K562 (cell line): ENCODE results near the gene KMT2C. TPM values are rescaled to one million over a fixed set of nuclear protein-coding genes. Genes with fewer than 3 reads are reported as not detected.
A peak's percentile ranks its signal among the peaks of the same experiment; 100 is the strongest.

Experiments
- ATAC-seq: fragments of 200-7000 bp; cut with Tn5 transposase; 3 replicates; pipeline ENCODE4 v1.9.1; 2020; ENCODE audit warnings: moderate library complexity
- BruUV-seq: library from RNA; stranded (reverse); fragments of 400-500 nt; replicated peaks from 2 replicates; lab custom pipeline; 2021; lab: Mats Ljungman, UMichigan
- CTCF ChIA-PET: fragments of 300-600 bp; formaldehyde crosslinking; extraction: SDS; loops from one replicate; lab custom pipeline; 2021; ENCODE audit warnings: low intra/inter-chr PET ratio; lab: Yijun Ruan, JAX
- POLR2A ChIA-PET: fragments of 300-600, 350-650 bp; sonication (Branson Sonifier 250); formaldehyde crosslinking; extraction: SDS; loops from one replicate; lab custom pipeline; 2021; ENCODE audit warnings: antibody characterized with exemption, inconsistent platforms; lab: Yijun Ruan, JAX
- DNase-seq, 4 experiments: peaks; one replicate each; pipeline versions ENCODE4 v3.0.0 to v3.0.0-alpha.2; 2011 to 2018; ENCODE audit warnings: low spot score in 3 of 4, mixed read lengths in 3 of 4; ENCODE audit errors: extremely low read depth in 1 of 4
- FAIRE-seq: peaks from 2 replicates; lab custom pipeline; 2011; peaks lifted over from hg19 to GRCh38; lab: Jason Lieb, UNC
- H2AFZ ChIP-seq: 2 replicates; pipeline ENCODE4 v1.6.0; 2011; ENCODE audit warnings: low read depth, low read length, control low read depth, inconsistent platforms
- H3K27ac ChIP-seq: fragments of 200-600 bp; 3 replicates; pipeline ENCODE4 v1.8.0; 2011; ENCODE audit warnings: low read depth, mild to moderate bottlenecking, control low read depth, inconsistent platforms, low read length, moderate library complexity, mixed read lengths; ENCODE audit errors: extremely low read depth
- H3K27me3 ChIP-seq, 2 experiments: fragments of 300-600 bp in 1 of 2; 2 replicates in 1 of 2; 3 replicates in 1 of 2; pipeline versions ENCODE4 v1.6.0 to v1.8.0; 2011; ENCODE audit warnings: inconsistent platforms in 2 of 2, low read length in 2 of 2, mild to moderate bottlenecking in 1 of 2, mixed read lengths in 1 of 2, moderate library complexity in 1 of 2; ENCODE audit not compliant: control insufficient read depth in 2 of 2, insufficient read depth in 2 of 2
- H3K36me3 ChIP-seq: fragments of 300-600 bp; 3 replicates; pipeline ENCODE4 v1.8.0; 2011; ENCODE audit warnings: mild to moderate bottlenecking, low read length, inconsistent platforms; ENCODE audit not compliant: control insufficient read depth, insufficient read depth
- H3K4me1 ChIP-seq, 2 experiments: fragments of 200-600 bp in 1 of 2; replicated peaks in 1 of 2; 2 replicates in 1 of 2; 3 replicates in 1 of 2; pipeline versions ENCODE4 v1.5.1 to v1.8.0; 2011; ENCODE audit warnings: inconsistent platforms in 2 of 2, low read length in 2 of 2, mild to moderate bottlenecking in 1 of 2, mixed read lengths in 1 of 2, moderate library complexity in 1 of 2; ENCODE audit not compliant: control insufficient read depth in 2 of 2, insufficient read depth in 2 of 2
- H3K4me2 ChIP-seq: 2 replicates; pipeline ENCODE4 v1.6.1; 2011; ENCODE audit warnings: low read length, control low read depth, inconsistent platforms, mixed read lengths; ENCODE audit not compliant: insufficient read depth
- H3K4me3 ChIP-seq: fragments of 200-600 bp; sonication (generic), shearing (Covaris generic); 2 replicates; pipeline ENCODE4 v1.5.1; 2016; ENCODE audit warnings: control low read depth, inconsistent platforms
- H3K79me2 ChIP-seq: fragments of 200-600 bp; 3 replicates; pipeline ENCODE4 v1.8.0; 2011; ENCODE audit warnings: low read length, inconsistent platforms; ENCODE audit not compliant: control insufficient read depth, insufficient read depth
- H3K9ac ChIP-seq, 2 experiments: 2 replicates each; pipeline versions ENCODE4 v1.6.0 to v1.6.1; 2011; ENCODE audit warnings: low read depth in 2 of 2, low read length in 2 of 2, control low read depth in 1 of 2, inconsistent platforms in 1 of 2, mild to moderate bottlenecking in 1 of 2, mixed read lengths in 1 of 2; ENCODE audit not compliant: insufficient read depth in 1 of 2
- H3K9me1 ChIP-seq: one replicate; pipeline ENCODE4 v1.6.0; 2011; ENCODE audit warnings: inconsistent platforms, mild to moderate bottlenecking, low read length, moderate library complexity; ENCODE audit not compliant: control insufficient read depth, insufficient read depth
- H3K9me3 ChIP-seq: replicated peaks from 2 replicates; pipeline ENCODE4 v1.5.1; 2011; ENCODE audit warnings: low read depth, low read length, inconsistent platforms; ENCODE audit not compliant: control insufficient read depth, insufficient read depth
- H4K20me1 ChIP-seq: replicated peaks from 2 replicates; pipeline ENCODE4 v1.6.1; 2011; ENCODE audit warnings: low read length, inconsistent platforms, mixed read lengths; ENCODE audit not compliant: control insufficient read depth, insufficient read depth
- ETV5 ChIP-seq: sonication (generic); formaldehyde crosslinking; IDR thresholded peaks from 2 replicates; pipeline ENCODE4 v1.4.0; 2020; ENCODE audit warnings: low read depth, mild to moderate bottlenecking, missing genetic modification reagents
- HDAC8 ChIP-seq: fragments of 450-650 bp; IDR thresholded peaks from 2 replicates; pipeline ENCODE4 v1.6.1; 2016; ENCODE audit warnings: mild to moderate bottlenecking, missing genetic modification characterization, moderate library complexity, missing compliant biosample characterization
- KLF10 ChIP-seq: fragments of 250-450 bp; sonication (Bioruptor Pico); IDR thresholded peaks from 2 replicates; pipeline ENCODE4 v1.6.1; 2021; ENCODE audit warnings: matching md5 sums
- RBM22 ChIP-seq: fragments of 200-400 bp; formaldehyde crosslinking; IDR thresholded peaks from 2 replicates; pipeline ENCODE4 v1.6.1; 2018; ENCODE audit warnings: low read length, low read depth; ENCODE audit not compliant: poor library complexity, severe bottlenecking
- SAFB2 ChIP-seq: fragments of 200-400 bp; formaldehyde crosslinking; IDR thresholded peaks from 2 replicates; pipeline ENCODE4 v1.6.1; 2018; ENCODE audit warnings: borderline replicate concordance, low read length, low read depth, moderate library complexity; ENCODE audit not compliant: severe bottlenecking
- ZFP1 ChIP-seq: fragments of 450-650 bp; formaldehyde crosslinking; IDR thresholded peaks from 2 replicates; pipeline ENCODE4 v1.4.0; 2020; ENCODE audit warnings: mild to moderate bottlenecking, mixed read lengths
- ZNF140 ChIP-seq: fragments of 250-450 bp; sonication (Bioruptor Pico); IDR thresholded peaks from 2 replicates; pipeline ENCODE4 v1.8.0; 2021; ENCODE audit warnings: moderate library complexity, mild to moderate bottlenecking, inconsistent platforms
- ZNF592 ChIP-seq: fragments of 450-650 bp; IDR thresholded peaks from 2 replicates; pipeline ENCODE4 v1.6.1; 2017; ENCODE audit warnings: antibody characterized with exemption, mild to moderate bottlenecking
- WGBS: fragments of 100-300 bp; shearing (Covaris generic); methylation state at CpG from one replicate; pipeline ENCODE4 v1.1.6; 2016; ENCODE audit warnings: low coverage, mixed read lengths; ENCODE audit not compliant: insufficient coverage; ENCODE audit errors: missing lambda C conversion rate; 5-methylcytosine and 5-hydroxymethylcytosine counted together
- in situ Hi-C: fragments of 300-500 bp; cut with MboI; formaldehyde crosslinking; loops from 4 replicates; pipeline ENCODE4 v1.15.0; 2018; ENCODE audit warnings: inconsistent platforms, mixed read lengths
- intact Hi-C: fragments of 100-400 bp; cut with micrococcal nuclease; formaldehyde crosslinking; loops from 2 replicates; pipeline ENCODE4 v1.14.2; 2022
- polyA plus RNA-seq, 8 experiments: library from polyadenylated mRNA; depleted of rRNA in 4 of 8; stranded (reverse) in 5 of 8; unstranded in 3 of 8; fragments of >200 nt; fragmentation: Nextera tagmentation in 2 of 8; fragmentation: Illumina TruSeq in 1 of 8; extraction: Ambion mirVana in 2 of 8; extraction: Trizol in 1 of 8; gene quantifications; 2 replicates each; pipeline versions ENCODE4 v1.2.1 to v1.2.3, GENCODE V29; 2011 to 2014; ENCODE audit warnings: inconsistent platforms in 1 of 8, missing spikeins in 1 of 8
- total RNA-seq, 7 experiments: library from RNA; depleted of rRNA in 6 of 7; stranded (reverse); fragments of >200 nt in 6 of 7; fragmentation: Illumina TruSeq in 2 of 7; extraction: Trizol in 2 of 7; gene quantifications; 2 replicates each; pipeline versions ENCODE4 v1.2.1 to v1.2.3, GENCODE V29; 2011 to 2021; ENCODE audit warnings: low replicate concordance in 1 of 7
- TF ChIP-seq, protein P1 (sequence below): fragments of 250-450 bp; sonication (Bioruptor Pico); IDR thresholded peaks from 2 replicates; pipeline ENCODE4 v1.4.0; 2020; ENCODE audit warnings: mild to moderate bottlenecking, moderate library complexity

KMT2C gene
- total and polyA plus RNA-seq, 9 of the 15 experiments (the other 6 are each of a cell fraction or from before 2014, with no cell fraction given) = 4.9 to 67.8 (median 27.1) TPM

DNA sequence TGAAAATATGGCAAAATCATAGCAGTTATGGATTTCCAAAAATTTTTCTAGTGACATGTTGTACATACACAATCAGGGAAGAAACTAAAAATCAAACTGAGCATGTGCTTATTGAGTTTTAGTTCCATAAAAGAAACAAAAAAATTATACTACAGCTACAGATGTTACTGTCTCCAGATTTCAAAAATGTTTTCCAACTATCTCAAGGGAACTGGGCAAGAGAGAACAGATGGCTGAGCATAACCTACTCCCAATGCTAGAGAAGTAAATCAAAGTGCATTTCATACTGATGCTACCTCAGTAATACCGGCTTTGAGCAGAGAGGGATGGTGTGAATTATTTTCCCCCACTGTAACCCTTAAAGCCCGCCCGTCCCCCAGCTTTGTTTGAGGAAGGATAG is 40.7 kb upstream of the KMT2C start:
- peak; percentile 20 for ATAC-seq
- intact Hi-C loops = no loop called here
- TF ChIP-seq HDAC8 = no peak
- TF ChIP-seq ZNF140 (CRISPR knock-in tag) = no peak
- no peak for TF ChIP-seq KLF10 (CRISPR knock-in tag)
- TF ChIP-seq ETV5 (CRISPR knock-in tag) = no peak
- TF ChIP-seq RBM22 = no peak
- no peak for TF ChIP-seq SAFB2
- TF ChIP-seq ZFP1 (CRISPR knock-in tag) = no peak
- TF ChIP-seq, protein P1, sequence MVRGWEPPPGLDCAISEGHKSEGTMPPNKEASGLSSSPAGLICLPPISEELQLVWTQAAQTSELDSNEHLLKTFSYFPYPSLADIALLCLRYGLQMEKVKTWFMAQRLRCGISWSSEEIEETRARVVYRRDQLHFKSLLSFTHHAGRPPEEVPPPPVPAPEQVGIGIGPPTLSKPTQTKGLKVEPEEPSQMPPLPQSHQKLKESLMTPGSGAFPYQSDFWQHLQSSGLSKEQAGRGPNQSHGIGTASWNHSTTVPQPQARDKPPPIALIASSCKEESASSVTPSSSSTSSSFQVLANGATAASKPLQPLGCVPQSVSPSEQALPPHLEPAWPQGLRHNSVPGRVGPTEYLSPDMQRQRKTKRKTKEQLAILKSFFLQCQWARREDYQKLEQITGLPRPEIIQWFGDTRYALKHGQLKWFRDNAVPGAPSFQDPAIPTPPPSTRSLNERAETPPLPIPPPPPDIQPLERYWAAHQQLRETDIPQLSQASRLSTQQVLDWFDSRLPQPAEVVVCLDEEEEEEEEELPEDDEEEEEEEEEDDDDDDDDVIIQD = no peak
- no peak for TF ChIP-seq ZNF592
- TF ChIP-seq, all 486 proteins: peak for 0
- DNase-seq (no peak), FAIRE-seq (no peak)
- BruUV-seq = no TSS peak
- no peak overlapping the region for H2AFZ ChIP-seq
- H3K36me3 ChIP-seq = no peaks in the 10 kb centered on the region
- H3K4me1 ChIP-seq = no peaks in the 10 kb centered on the region
- no peaks in the 10 kb centered on the region for H3K79me2 ChIP-seq
- in situ Hi-C loops = no loop called here
- H3K9me3 ChIP-seq = peaks cover 6% of the 10 kb centered on the region
- POLR2A ChIA-PET = no interaction called here
- CTCF ChIA-PET = no interaction called here
- 30% methylated on average over 3 of the region's 3 CpGs for WGBS
- no peaks in the 10 kb centered on the region for H4K20me1 ChIP-seq
- H3K9ac ChIP-seq = no peak overlapping the region
- H3K9me1 ChIP-seq = no peaks in the 10 kb centered on the region
- H3K27ac ChIP-seq = no peak overlapping the region
- no peaks in the 10 kb centered on the region for H3K27me3 ChIP-seq
- H3K4me2 ChIP-seq = no peak overlapping the region
- H3K4me3 ChIP-seq = no peak overlapping the region
